Subcutaneous adipose tissue (tissue), 4 donors: Measurements from ENCODE around the gene ULK4. TPM values are rescaled to one million over a fixed set of nuclear protein-coding genes. Genes with fewer than 3 reads are reported as not detected.

ENCODE experiments used
- CTCF ChIP-seq: fragments of 450-650 bp; IDR thresholded peaks from one replicate; pipeline ENCODE4 v1.5.1; 2016; ENCODE audit warnings: low read depth, mild to moderate bottlenecking, control low read depth, antibody characterized with exemption, moderate library complexity
- total RNA-seq, 4 donors: library from RNA; depleted of rRNA; stranded (reverse); fragments of >200 nt; gene quantifications; one replicate each; pipeline ENCODE4 v1.1.0, GENCODE V29; 2016

The ULK4 gene
- total RNA-seq, 4 donors from 2014 or later: 10.6 to 32.0 (median 22.6) TPM

DNA sequence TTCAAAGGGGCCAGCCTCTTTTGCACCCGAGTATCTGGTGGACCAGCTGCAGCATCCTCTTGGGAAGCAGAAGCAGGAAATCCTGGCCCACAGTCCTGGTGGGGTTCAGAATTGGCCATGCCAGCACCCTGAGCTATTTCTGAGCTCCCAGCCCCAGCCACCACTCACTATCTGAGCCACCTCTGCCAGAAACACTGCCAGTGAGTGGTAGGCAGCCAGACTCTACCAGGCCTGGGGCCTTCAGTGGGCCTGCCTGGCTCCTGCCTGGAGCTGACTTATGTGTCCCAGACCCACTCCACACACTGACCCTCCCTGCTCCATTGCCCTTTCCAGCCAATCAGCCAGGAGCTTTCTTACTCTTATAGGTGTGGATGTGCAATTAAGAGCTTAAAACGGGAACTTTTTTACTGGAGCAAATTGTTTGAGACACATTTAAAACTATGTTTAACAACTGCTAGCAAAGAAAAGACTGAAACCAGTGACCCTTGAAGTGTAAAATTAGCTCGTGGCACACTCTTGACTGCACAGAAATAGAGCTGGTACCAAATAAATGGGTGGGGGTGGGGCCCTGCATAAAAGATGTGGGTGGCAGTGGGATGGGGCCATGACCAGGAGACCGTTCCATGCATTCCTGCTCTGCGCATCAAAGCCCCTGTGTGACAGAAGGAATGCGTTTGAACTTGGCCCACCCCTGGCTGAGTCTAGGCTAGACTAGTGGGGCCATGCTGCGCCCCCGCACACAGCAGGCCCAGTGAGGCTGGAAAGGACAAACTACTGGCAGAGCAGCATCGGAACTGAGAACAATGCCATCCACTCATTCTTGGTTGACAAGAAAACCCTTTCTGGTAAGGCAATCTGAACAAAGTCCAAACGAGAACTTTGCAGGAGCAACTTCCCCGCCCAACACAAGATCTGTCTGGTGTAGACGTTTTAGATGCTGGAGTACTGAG lies 714.6 kb downstream of the ULK4 start:
- TF ChIP-seq CTCF: no peak

DNA sequence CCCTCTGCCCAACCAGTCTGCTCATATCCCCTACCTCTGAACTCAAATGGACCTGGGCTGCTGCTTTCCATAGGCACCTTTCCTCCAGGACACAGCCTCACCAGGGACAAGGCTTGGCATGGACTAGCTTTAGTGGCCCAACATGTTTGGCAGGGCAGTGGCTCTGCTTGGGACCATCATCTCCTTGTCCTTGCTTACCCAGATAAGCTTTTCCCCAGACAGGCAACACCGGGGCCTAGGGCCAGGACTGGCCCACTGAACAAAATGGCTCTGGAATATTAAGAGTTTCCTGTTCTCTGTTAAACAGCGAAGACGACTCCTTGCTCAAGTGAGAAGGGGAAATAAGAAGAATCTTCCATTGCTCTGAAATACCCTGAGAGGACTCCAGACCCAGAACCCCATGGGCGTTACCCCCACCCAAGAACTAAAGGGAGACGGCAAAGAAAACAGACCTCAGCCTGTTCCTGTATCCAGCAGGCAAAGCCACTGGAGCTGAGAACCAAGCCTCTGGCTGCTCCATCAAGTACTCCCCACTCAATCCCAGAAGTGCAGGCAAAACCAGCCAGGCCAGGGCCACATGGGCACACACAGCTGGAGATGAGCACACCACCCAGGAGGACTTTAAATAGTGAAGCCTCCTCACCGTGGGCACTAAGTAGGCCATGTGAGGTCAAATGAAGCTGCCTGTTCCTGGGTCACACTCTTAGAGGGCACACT lies 717.1 kb downstream of the ULK4 start:
- no peak for TF ChIP-seq CTCF

GRCh38 chr3:41243183-41243582 lies 718.7 kb downstream of the ULK4 start:
- TF ChIP-seq CTCF: no peak

DNA sequence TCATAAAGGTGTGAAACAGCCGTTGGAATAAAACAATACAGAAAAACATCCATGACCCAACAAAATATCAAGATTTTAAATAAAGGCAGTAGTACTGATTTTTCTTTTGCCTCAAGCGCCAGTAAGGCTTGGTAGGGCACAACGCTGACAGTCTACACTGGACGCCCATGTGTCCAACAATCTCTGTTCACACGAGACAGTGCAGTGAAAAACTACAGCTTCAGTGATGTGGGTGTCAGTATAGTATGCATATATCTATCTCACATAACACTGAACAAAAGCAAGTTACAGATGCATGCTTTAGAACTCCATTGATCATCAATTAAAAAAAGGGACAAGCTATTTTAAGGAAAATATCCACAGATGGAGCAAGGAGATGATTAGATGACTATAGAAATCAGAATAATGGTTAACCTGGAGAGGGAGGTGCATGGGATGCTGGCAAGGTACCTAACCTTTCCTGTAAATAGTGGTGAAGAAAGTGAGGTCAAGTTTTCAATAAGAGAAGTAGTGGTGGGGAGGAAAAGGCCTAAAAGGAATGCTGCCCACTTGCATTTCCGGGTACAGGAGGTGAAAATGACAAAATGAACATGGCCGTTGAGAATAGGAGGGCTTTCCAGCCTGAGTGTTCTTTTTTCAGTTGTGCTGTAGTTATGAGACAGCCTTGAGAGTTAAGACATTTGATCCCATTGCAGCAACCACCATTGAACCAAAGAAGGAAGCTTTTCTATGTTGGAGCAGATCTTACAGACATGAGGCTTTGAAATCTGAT lies 719.9 kb downstream of the ULK4 start:
- no peak for TF ChIP-seq CTCF

GRCh38 chr3:41241161-41241560 lies 720.7 kb downstream of the ULK4 start:
- TF ChIP-seq CTCF: no peak

GRCh38 chr3:41239587-41239986 lies 722.3 kb downstream of the ULK4 start:
- no peak for TF ChIP-seq CTCF
